HCT116 (cell line): ENCODE data around the gene CCNJL.

Source experiments
- CTCF ChIP-seq, 3 experiments: fragments of 200-600 bp in 1 of 3; sonication (generic) in 1 of 3; IDR thresholded peaks in 2 of 3; conservative IDR thresholded peaks in 1 of 3; 2 replicates each; pipeline ENCODE4 v1.5.1; 2012 to 2017; ENCODE audit warnings: low read depth in 2 of 3, low read length in 2 of 3, antibody characterized with exemption in 1 of 3, borderline replicate concordance in 1 of 3, control low read depth in 1 of 3, mild to moderate bottlenecking in 1 of 3, mixed read lengths in 1 of 3, mixed run types in 1 of 3, moderate library complexity in 1 of 3; ENCODE audit not compliant: insufficient read depth in 1 of 3
- ELF1 ChIP-seq: IDR thresholded peaks from 2 replicates; pipeline ENCODE4 v1.6.1; 2012; ENCODE audit warnings: low read depth, borderline replicate concordance
- EZH2 ChIP-seq: fragments of 200-600 bp; sonication (generic); IDR thresholded peaks from 2 replicates; pipeline ENCODE4 v1.6.1; 2017; ENCODE audit warnings: antibody characterized with exemption, mixed run types
- EZH2phosphoT487 ChIP-seq: fragments of 200-600 bp; IDR thresholded peaks from 2 replicates; pipeline ENCODE4 v1.6.1; 2018; ENCODE audit warnings: antibody characterized with exemption, borderline replicate concordance
- JUND ChIP-seq: IDR thresholded peaks from 2 replicates; pipeline ENCODE4 v1.6.1; 2012
- POLR2A ChIP-seq: IDR thresholded peaks from 2 replicates; pipeline ENCODE4 v1.7.0; 2011; ENCODE audit warnings: borderline replicate concordance; ENCODE audit not compliant: insufficient read depth, insufficient read length; ENCODE audit errors: extremely low read depth
- POLR2AphosphoS5 ChIP-seq: IDR thresholded peaks from 2 replicates; pipeline ENCODE4 v1.6.1; 2011; ENCODE audit warnings: mild to moderate bottlenecking, low read depth, low read length, moderate library complexity
- RAD21 ChIP-seq: IDR thresholded peaks from 2 replicates; pipeline ENCODE4 v1.6.1; 2012; ENCODE audit warnings: low read depth, mild to moderate bottlenecking
- REST ChIP-seq: IDR thresholded peaks from 2 replicates; pipeline ENCODE4 v1.6.1; 2012; ENCODE audit warnings: low read depth
- SIN3A ChIP-seq: IDR thresholded peaks from 2 replicates; pipeline ENCODE4 v1.6.1; 2012; ENCODE audit warnings: low read depth
- SP1 ChIP-seq: IDR thresholded peaks from 2 replicates; pipeline ENCODE4 v1.6.1; 2012; ENCODE audit warnings: low read depth
- TCF7L2 ChIP-seq: IDR thresholded peaks from 2 replicates; pipeline ENCODE4 v1.7.0; 2011; ENCODE audit warnings: borderline replicate concordance, inconsistent platforms; ENCODE audit not compliant: insufficient read depth, insufficient read length; ENCODE audit errors: extremely low read depth
- YY1 ChIP-seq: IDR thresholded peaks from 2 replicates; pipeline ENCODE4 v1.6.1; 2011; ENCODE audit warnings: low read length, low read depth, moderate library complexity, mild to moderate bottlenecking; ENCODE audit not compliant: insufficient replicate concordance; ENCODE audit errors: extremely low read depth
- TF ChIP-seq, protein P1 (sequence below): IDR thresholded peaks from 2 replicates; pipeline ENCODE4 v1.6.1; 2012

DNA sequence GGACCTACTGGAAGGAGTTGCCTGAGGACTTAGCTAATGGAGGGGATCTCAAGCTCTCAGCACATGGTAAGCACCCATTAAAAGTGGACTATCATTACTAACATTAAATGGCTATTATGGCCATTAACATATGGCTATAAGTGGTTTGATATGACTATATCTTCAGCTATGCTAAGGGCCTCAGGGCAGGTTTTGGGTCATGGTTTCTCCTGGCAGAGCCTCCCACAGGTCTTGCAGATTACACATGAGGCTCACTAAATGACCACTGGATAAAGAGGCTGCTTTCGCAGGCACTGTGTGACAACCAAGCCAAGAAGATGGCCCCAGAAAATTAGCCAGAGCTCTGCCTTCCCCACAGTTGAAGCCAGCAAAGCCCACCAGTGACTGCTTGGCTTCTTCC lies 15.4 kb downstream of the CCNJL start:
- TF ChIP-seq, protein P1, sequence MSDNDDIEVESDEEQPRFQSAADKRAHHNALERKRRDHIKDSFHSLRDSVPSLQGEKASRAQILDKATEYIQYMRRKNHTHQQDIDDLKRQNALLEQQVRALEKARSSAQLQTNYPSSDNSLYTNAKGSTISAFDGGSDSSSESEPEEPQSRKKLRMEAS, result no peak
- TF ChIP-seq POLR2AphosphoS5 (no peak), CTCF (IDR thresholded peaks at IDR 0.05 in 2 of 3, conservative IDR thresholded peaks at IDR 0.05 in 1 of 3; ENCODE audit: borderline replicate concordance in 1 of 3, insufficient read depth in 1 of 3, low read depth in 2 of 3, low read length in 2 of 3) (no peak), POLR2A (no peak), JUND (no peak), RAD21 (no peak), TCF7L2 (no peak), EZH2 (no peak), EZH2phosphoT487 (no peak), ELF1 (no peak), SIN3A (no peak), REST (no peak), SP1 (no peak), YY1 (no peak)
